ENCODE measurements around the gene DHX8. TPM values are rescaled to one million over a fixed set of nuclear protein-coding genes. Genes with fewer than 3 reads are reported as not detected.
A peak's percentile ranks its signal among the peaks of the same experiment; 100 is the strongest.

Gene DHX8
- total RNA-seq, 6 experiments from 2014 or later = 14.1 to 18.6 (median 17.5) TPM

DNA sequence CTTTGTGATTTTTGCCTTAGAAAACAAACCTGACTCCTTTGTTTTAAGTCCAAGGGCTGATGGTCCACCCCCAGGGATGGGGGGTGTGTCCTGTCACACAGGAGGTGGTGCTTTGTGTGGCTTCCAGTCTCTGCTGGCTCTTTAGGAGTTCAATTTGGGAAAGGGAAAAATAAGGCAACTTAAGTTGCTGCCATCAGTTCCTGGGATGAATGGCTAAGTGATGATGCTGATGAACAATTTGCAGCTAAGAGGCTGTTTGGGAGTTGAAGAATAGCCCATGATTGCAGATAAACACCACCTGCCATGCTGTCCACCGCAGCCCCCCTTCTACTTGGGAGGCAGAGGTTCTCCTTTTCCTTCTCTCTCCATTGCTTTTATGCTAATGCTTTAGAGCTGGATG, 44.7 kb upstream of the DHX8 start:
- Histone ChIP-seq H3K9me3 (no peaks in the 10 kb centered on the region), H3K4me3 (no peak overlapping the region), H3K36me3 (no peaks in the 10 kb centered on the region), H3K27ac (no peak overlapping the region), H3K27me3 (no peaks in the 10 kb centered on the region), H3K4me1 (peaks cover 0 to 25% (median 0%) of the 10 kb centered on the region in 4 donors)
- DNase-seq (no peak), ATAC-seq (no peak)
- WGBS (ENCODE audit: insufficient coverage, low coverage, low lambda C conversion rate, missing lambda C conversion rate) = 90% methylated on average over 1 of the region's 1 CpG
- TF ChIP-seq, protein P1, sequence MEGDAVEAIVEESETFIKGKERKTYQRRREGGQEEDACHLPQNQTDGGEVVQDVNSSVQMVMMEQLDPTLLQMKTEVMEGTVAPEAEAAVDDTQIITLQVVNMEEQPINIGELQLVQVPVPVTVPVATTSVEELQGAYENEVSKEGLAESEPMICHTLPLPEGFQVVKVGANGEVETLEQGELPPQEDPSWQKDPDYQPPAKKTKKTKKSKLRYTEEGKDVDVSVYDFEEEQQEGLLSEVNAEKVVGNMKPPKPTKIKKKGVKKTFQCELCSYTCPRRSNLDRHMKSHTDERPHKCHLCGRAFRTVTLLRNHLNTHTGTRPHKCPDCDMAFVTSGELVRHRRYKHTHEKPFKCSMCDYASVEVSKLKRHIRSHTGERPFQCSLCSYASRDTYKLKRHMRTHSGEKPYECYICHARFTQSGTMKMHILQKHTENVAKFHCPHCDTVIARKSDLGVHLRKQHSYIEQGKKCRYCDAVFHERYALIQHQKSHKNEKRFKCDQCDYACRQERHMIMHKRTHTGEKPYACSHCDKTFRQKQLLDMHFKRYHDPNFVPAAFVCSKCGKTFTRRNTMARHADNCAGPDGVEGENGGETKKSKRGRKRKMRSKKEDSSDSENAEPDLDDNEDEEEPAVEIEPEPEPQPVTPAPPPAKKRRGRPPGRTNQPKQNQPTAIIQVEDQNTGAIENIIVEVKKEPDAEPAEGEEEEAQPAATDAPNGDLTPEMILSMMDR (IDR thresholded peaks at IDR 0.05) = no peak
- TF ChIP-seq POLR2A (IDR thresholded peaks at IDR 0.05) = no peak
- intact Hi-C loops (cut with DNase I) = no loop called here

DNA sequence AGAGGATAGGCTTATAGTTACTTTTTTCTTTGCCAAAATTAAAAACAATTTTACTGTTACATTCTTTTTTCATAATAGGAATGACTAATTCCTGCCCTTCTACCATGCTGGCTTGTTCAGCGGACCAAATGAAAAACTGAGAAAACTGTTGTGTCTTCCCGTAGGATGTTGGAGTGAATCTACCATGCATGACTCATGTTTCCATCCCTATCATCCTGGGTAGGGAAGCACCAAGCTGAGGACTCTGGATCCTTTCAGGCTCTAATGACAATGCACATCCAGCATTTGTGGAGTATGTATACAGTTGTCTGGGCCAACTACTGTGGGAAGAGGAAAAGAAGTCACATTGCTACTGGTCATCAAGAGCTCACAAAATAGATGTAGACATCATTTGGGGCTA, 41.1 kb upstream of the DHX8 start:
- TF ChIP-seq, protein P1 (IDR thresholded peaks at IDR 0.05) = no peak
- TF ChIP-seq POLR2A (IDR thresholded peaks at IDR 0.05) = no peak

DNA sequence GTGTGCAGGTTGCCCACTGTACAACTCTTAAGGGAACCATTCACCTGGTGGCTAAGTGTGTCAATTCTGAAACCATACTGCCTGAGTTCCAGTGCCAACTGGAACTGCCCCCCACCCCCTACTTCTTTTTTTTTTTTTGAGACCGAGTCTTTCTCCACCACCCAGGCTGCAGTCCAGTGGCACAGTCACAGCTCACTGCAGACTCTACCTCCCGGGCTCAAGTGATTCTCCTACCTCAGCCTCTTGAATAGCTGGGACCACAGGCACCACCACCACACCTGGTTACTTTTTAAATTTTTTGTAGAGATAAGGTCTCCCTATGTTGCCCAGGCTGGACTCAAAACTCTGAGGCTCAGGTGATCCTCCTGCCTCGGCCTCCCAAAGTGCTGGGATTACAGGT, 40.4 kb upstream of the DHX8 start:
- H3K9me3 ChIP-seq = no peaks in the 10 kb centered on the region
- H3K4me3 ChIP-seq = no peak overlapping the region
- WGBS (ENCODE audit: insufficient coverage, low coverage, low lambda C conversion rate, missing lambda C conversion rate) = 92% methylated on average over 3 of the region's 3 CpGs
- intact Hi-C loops (cut with DNase I) = no loop called here
- ATAC-seq = no peak
- peaks cover 0 to 25% (median 0%) of the 10 kb centered on the region in 4 donors for H3K4me1 ChIP-seq
- DNase-seq = no peak
- TF ChIP-seq, protein P1 (IDR thresholded peaks at IDR 0.05) = no peak
- TF ChIP-seq POLR2A (IDR thresholded peaks at IDR 0.05) = no peak
- H3K27ac ChIP-seq = no peak overlapping the region
- no peaks in the 10 kb centered on the region for H3K27me3 ChIP-seq
- no peaks in the 10 kb centered on the region for H3K36me3 ChIP-seq

More for the DNA sequence above, 41.1 kb upstream of the DHX8 start:
- WGBS (ENCODE audit: insufficient coverage, low coverage, low lambda C conversion rate, missing lambda C conversion rate) = 60% methylated on average over 2 of the region's 2 CpGs
- peaks cover 0 to 20% (median 0%) of the 10 kb centered on the region in 4 donors for H3K4me1 ChIP-seq
- H3K27ac ChIP-seq = no peak overlapping the region
- DNase-seq (no peak), ATAC-seq (peak in 1 of 4 donors; percentile 15)
- H3K27me3 ChIP-seq = no peaks in the 10 kb centered on the region
- no peaks in the 10 kb centered on the region for H3K9me3 ChIP-seq
- no peak overlapping the region for H3K4me3 ChIP-seq
- intact Hi-C loops (cut with DNase I) = no loop called here
- no peaks in the 10 kb centered on the region for H3K36me3 ChIP-seq

GRCh38 chr17:43444223-43445008, 39.4 kb upstream of the DHX8 start:
- peak overlapping the region in 2 of 3 donors; percentile 18 to 58 for H3K27ac ChIP-seq
- H3K36me3 ChIP-seq = no peaks in the 10 kb centered on the region
- TF ChIP-seq, protein P1 (IDR thresholded peaks at IDR 0.05) = no peak
- TF ChIP-seq POLR2A (IDR thresholded peaks at IDR 0.05) = peak; percentile 43
- ATAC-seq (peak; percentile 57 to 79 (median 68)), DNase-seq (peak in 1 of 3 donors; percentile 75)
- intact Hi-C loops (cut with DNase I) = no loop called here
- 45% methylated on average over 8 of the region's 8 CpGs for WGBS (ENCODE audit: insufficient coverage, low coverage, low lambda C conversion rate, missing lambda C conversion rate)
- H3K27me3 ChIP-seq = no peaks in the 10 kb centered on the region
- H3K4me3 ChIP-seq = no peak overlapping the region
- H3K9me3 ChIP-seq = no peaks in the 10 kb centered on the region
- H3K4me1 ChIP-seq = peaks cover 0 to 36% (median 5%) of the 10 kb centered on the region in 4 donors
